ENCODE data around the gene FRS3. TPM values are rescaled to one million over a fixed set of nuclear protein-coding genes. Genes with fewer than 3 reads are reported as not detected.

The FRS3 gene
- total RNA-seq, 1 experiment from 2014 or later: 4.5 TPM

DNA sequence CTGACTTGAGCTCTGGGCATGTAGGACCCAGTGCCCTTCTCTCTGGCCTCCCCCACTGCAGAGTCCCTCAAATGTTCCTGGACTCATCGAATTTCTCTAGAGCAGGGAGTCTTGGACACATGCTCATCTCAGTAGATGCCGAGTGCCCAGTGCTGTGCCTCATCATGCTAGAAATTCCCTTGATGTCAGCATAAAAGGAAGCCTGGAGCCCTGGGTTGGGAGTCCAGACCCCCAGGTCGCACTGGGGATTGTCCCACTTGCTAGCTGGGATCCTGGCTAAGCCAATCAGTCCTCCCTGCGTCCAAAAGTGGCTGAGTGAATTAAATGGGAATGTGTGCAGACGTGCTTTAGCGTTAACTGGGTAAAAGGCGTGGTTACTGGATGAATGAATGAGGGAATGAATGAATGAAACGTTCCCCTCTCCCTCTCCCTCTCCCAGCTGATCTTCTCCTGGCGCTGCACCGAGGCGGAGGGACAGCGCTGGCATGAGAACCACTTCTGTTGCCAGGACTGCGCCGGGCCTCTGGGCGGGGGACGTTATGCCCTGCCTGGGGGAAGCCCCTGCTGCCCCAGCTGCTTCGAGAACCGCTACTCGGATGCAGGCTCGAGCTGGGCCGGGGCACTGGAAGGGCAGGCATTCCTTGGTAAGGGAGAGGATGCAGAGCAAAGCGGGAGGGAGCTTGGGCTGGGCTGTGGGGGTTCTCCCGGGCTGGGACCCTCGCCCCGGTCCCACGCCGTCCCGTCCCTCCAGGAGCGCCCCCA is 6.2 kb upstream of the FRS3 start:
- Histone ChIP-seq H3K4me2 (peak overlapping the region; percentile 90), H2AFZ (no peak overlapping the region; the same call in 1 of the 2 replicates), H3K27me3 (ENCODE audit: insufficient read depth, low read depth) (no peaks in the 10 kb centered on the region), H3K4me3 (peak overlapping the region; percentile 100), H3K4me1 (replicated peaks; ENCODE audit: insufficient read depth) (peaks cover 53% of the 10 kb centered on the region), H3K36me3 (ENCODE audit: low read depth) (peaks cover 20% of the 10 kb centered on the region), H3K9me3 (ENCODE audit: insufficient read depth, low read depth) (no peaks in the 10 kb centered on the region), H3F3A (ENCODE audit: insufficient read depth, low read depth) (peaks cover 62% of the 10 kb centered on the region), H3K79me2 (ENCODE audit: low read depth) (peaks cover 37% of the 10 kb centered on the region), H4K20me1 (ENCODE audit: insufficient read depth) (no peaks in the 10 kb centered on the region; the same call in 1 of the 2 replicates), H3K9me2 (ENCODE audit: insufficient read depth) (no peaks in the 10 kb centered on the region), H3K27ac (peak overlapping the region; percentile 78)
- no peak for DNase-seq
- ChIA-PET POLR2A (ENCODE audit: unreplicated experiment) (interaction anchor here (0.6 to 0.8 kb wide), 3 partner anchors 110 to 408 kb away, joined by 3 to 5 read pairs (median 5); no protein-coding TSS in a partner anchor), CTCF (interaction anchor here (0.6 to 2.0 kb wide), 5 partner anchors 27 to 265 kb away, joined by 3 to 10 read pairs (median 4); partner anchors contain the start of genes BYSL, MED20 and TAF8)
- BruUV-seq (replicated peaks): no TSS peak
- no peak for TF ChIP-seq EZH2 (IDR thresholded peaks at IDR 0.05; ENCODE audit: low read depth)
- no peak; the same call in 1 of the 2 replicates for TF ChIP-seq CTCF (conservative IDR thresholded peaks at IDR 0.05)
- intact Hi-C loops (cut with micrococcal nuclease; ENCODE audit: unreplicated experiment): loop anchor here (10.0 kb wide), 1 partner anchor 939 kb away; the partner anchor contains the start of gene PRPH2

DNA sequence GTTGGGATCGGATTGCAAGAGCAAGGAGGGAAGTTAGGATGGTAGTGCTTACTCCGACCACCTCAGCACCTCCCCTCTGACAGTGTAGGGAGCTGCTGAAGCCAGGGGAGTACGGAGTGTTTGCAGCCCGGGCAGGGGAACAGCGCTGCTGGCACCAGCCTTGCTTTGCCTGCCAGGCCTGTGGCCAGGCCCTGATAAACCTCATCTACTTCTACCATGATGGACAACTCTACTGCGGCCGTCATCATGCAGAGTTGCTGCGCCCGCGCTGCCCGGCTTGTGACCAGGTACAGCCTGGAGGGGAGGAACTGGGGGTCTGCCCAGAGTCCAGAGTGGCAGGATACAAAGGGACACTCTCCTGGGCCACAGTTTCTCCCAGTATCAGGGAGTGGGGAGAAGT is 5.6 kb upstream of the FRS3 start:
- BruUV-seq (replicated peaks): no TSS peak
- intact Hi-C loops (cut with micrococcal nuclease; ENCODE audit: unreplicated experiment): loop anchor here (10.0 kb wide), 1 partner anchor 940 kb away; the partner anchor contains the start of gene PRPH2
- H3K9me3 ChIP-seq (ENCODE audit: insufficient read depth, low read depth): no peaks in the 10 kb centered on the region
- peaks cover 58% of the 10 kb centered on the region for H3F3A ChIP-seq (ENCODE audit: insufficient read depth, low read depth)
- H4K20me1 ChIP-seq (ENCODE audit: insufficient read depth): no peaks in the 10 kb centered on the region; the same call in 1 of the 2 replicates
- no peaks in the 10 kb centered on the region for H3K27me3 ChIP-seq (ENCODE audit: insufficient read depth, low read depth)
- CTCF ChIA-PET: interaction anchor here (0.9 to 1.6 kb wide), 3 partner anchors 136 to 265 kb away, joined by 4 to 9 read pairs (median 8); partner anchors contain the start of genes BYSL, MED20 and TAF8
- peaks cover 14% of the 10 kb centered on the region for H3K36me3 ChIP-seq (ENCODE audit: low read depth)
- peaks cover 53% of the 10 kb centered on the region for H3K4me1 ChIP-seq (replicated peaks; ENCODE audit: insufficient read depth)
- no peaks in the 10 kb centered on the region for H3K9me2 ChIP-seq (ENCODE audit: insufficient read depth)
- H3K79me2 ChIP-seq (ENCODE audit: low read depth): peaks cover 34% of the 10 kb centered on the region
- H3K27ac ChIP-seq: peak overlapping the region; percentile 78
- POLR2A ChIA-PET (ENCODE audit: unreplicated experiment): interaction anchor here (0.6 to 0.7 kb wide), 4 partner anchors 29 to 441 kb away, joined by 3 to 15 read pairs (median 4); no protein-coding TSS in a partner anchor
- peak overlapping the region; percentile 90 for H3K4me2 ChIP-seq
- no peak overlapping the region for H3K4me3 ChIP-seq
- H2AFZ ChIP-seq: no peak overlapping the region
- no peak for TF ChIP-seq CTCF (conservative IDR thresholded peaks at IDR 0.05)
- no peak for TF ChIP-seq EZH2 (IDR thresholded peaks at IDR 0.05; ENCODE audit: low read depth)
- no peak for DNase-seq

GRCh38 chr6:41784581-41785171 is 5.0 kb upstream of the FRS3 start:
- Histone ChIP-seq H3K4me2 (peak overlapping the region; percentile 90), H3K4me1 (replicated peaks; ENCODE audit: insufficient read depth) (peaks cover 50% of the 10 kb centered on the region), H3K27ac (peak overlapping the region; percentile 78), H3K9me3 (ENCODE audit: insufficient read depth, low read depth) (no peaks in the 10 kb centered on the region), H3K4me3 (no peak overlapping the region), H3F3A (ENCODE audit: insufficient read depth, low read depth) (peaks cover 52% of the 10 kb centered on the region), H3K27me3 (ENCODE audit: insufficient read depth, low read depth) (no peaks in the 10 kb centered on the region), H2AFZ (no peak overlapping the region), H3K79me2 (ENCODE audit: low read depth) (peaks cover 28% of the 10 kb centered on the region), H3K36me3 (ENCODE audit: low read depth) (peaks cover 8% of the 10 kb centered on the region), H4K20me1 (ENCODE audit: insufficient read depth) (no peaks in the 10 kb centered on the region; the same call in 1 of the 2 replicates), H3K9me2 (ENCODE audit: insufficient read depth) (no peaks in the 10 kb centered on the region)
- TF ChIP-seq CTCF (conservative IDR thresholded peaks at IDR 0.05): no peak
- TF ChIP-seq EZH2 (IDR thresholded peaks at IDR 0.05; ENCODE audit: low read depth): no peak
- peak; percentile 68 to 90 for DNase-seq
- intact Hi-C loops (cut with micrococcal nuclease; ENCODE audit: unreplicated experiment): loop anchor here (5.0 to 10.0 kb wide), 3 partner anchors 153 to 1093 kb away; partner anchors contain the start of genes PRPH2 and RPL7L1
- ChIA-PET POLR2A (ENCODE audit: unreplicated experiment) (interaction anchor here (0.5 to 0.7 kb wide), 13 partner anchors 10 to 1642 kb away, joined by 3 to 15 read pairs (median 5); partner anchors contain the start of genes ABCC10, KLHDC3 and MEA1), CTCF (interaction anchor here (0.5 to 1.6 kb wide), 8 partner anchors 48 to 430 kb away, joined by 3 to 10 read pairs (median 6); partner anchors contain the start of genes BYSL, MED20 and TAF8)
- BruUV-seq (replicated peaks): no TSS peak

Data from PC-9 (cell line).